Measurements from ENCODE around the gene MSANTD2.

Gene MSANTD2

GRCh38 chr11:124798991-124799347 lies 1.2 kb downstream of the MSANTD2 start:
- Histone ChIP-seq H3K36me3 (ENCODE audit: insufficient read depth, low read length) (no peaks in the 10 kb centered on the region), H3K27ac (ENCODE audit: low read depth, low read length, poor library complexity, severe bottlenecking) (no peak overlapping the region), H3K9me2 (ENCODE audit: low read depth, low read length) (no peaks in the 10 kb centered on the region), H3K79me2 (ENCODE audit: insufficient read depth, low read length) (no peaks in the 10 kb centered on the region), H3K9ac (ENCODE audit: low read length) (peak overlapping the region; percentile 85; the same call in 1 of the 2 replicates), H3K9me3 (ENCODE audit: low read length) (no peaks in the 10 kb centered on the region), H3F3A (ENCODE audit: insufficient read depth, low read length) (no peaks in the 10 kb centered on the region), H3K4me1 (ENCODE audit: insufficient read depth, low read length, severe bottlenecking) (peaks cover 16% of the 10 kb centered on the region), H3K4me3 (ENCODE audit: low read depth, low read length, poor library complexity, severe bottlenecking) (peak overlapping the region; percentile 88), H3K4me2 (ENCODE audit: low read length) (peak overlapping the region; percentile 71), H4K20me1 (ENCODE audit: insufficient read depth, low read length) (no peaks in the 10 kb centered on the region), H2AFZ (ENCODE audit: low read length) (no peak overlapping the region), H3K27me3 (ENCODE audit: insufficient read depth, low read length) (no peaks in the 10 kb centered on the region)
- no peak for TF ChIP-seq CTCF (IDR thresholded peaks at IDR 0.05; ENCODE audit: low read length)
- no peak for TF ChIP-seq EZH2 (IDR thresholded peaks at IDR 0.05; ENCODE audit: borderline replicate concordance, low read length)

- no peak overlapping the region for H2AFZ ChIP-seq (ENCODE audit: low read length)
- TF ChIP-seq EZH2 (IDR thresholded peaks at IDR 0.05; ENCODE audit: borderline replicate concordance, low read length) (no peak), CTCF (IDR thresholded peaks at IDR 0.05; ENCODE audit: low read length) (no peak)
- no peaks in the 10 kb centered on the region for H3F3A ChIP-seq (ENCODE audit: insufficient read depth, low read length)
- H3K36me3 ChIP-seq (ENCODE audit: insufficient read depth, low read length): no peaks in the 10 kb centered on the region
- H3K4me3 ChIP-seq (ENCODE audit: low read depth, low read length, poor library complexity, severe bottlenecking): no peak overlapping the region
- no peaks in the 10 kb centered on the region for H3K79me2 ChIP-seq (ENCODE audit: insufficient read depth, low read length)
- H3K9me2 ChIP-seq (ENCODE audit: low read depth, low read length): no peaks in the 10 kb centered on the region
- H3K4me2 ChIP-seq (ENCODE audit: low read length): no peak overlapping the region
- H3K9me3 ChIP-seq (ENCODE audit: low read length): no peaks in the 10 kb centered on the region
- H3K27me3 ChIP-seq (ENCODE audit: insufficient read depth, low read length): no peaks in the 10 kb centered on the region
- peaks cover 15% of the 10 kb centered on the region for H3K4me1 ChIP-seq (ENCODE audit: insufficient read depth, low read length, severe bottlenecking)
- no peak overlapping the region for H3K27ac ChIP-seq (ENCODE audit: low read depth, low read length, poor library complexity, severe bottlenecking)
- no peak overlapping the region for H3K9ac ChIP-seq (ENCODE audit: low read length)
- H4K20me1 ChIP-seq (ENCODE audit: insufficient read depth, low read length): 0 out of 2 replicates have a peak, but pooled peaks cover 2% of the 10 kb centered on the region
Observed at GRCh38 chr11:124796312-124796711, 3.9 kb downstream of the MSANTD2 start.

- H3K4me3 ChIP-seq (ENCODE audit: low read depth, low read length, poor library complexity, severe bottlenecking): no peak overlapping the region
- no peaks in the 10 kb centered on the region for H3K9me3 ChIP-seq (ENCODE audit: low read length)
- TF ChIP-seq CTCF (IDR thresholded peaks at IDR 0.05; ENCODE audit: low read length) (peak; percentile 56), EZH2 (IDR thresholded peaks at IDR 0.05; ENCODE audit: borderline replicate concordance, low read length) (no peak)
- H2AFZ ChIP-seq (ENCODE audit: low read length): no peak overlapping the region
- peaks cover 1% of the 10 kb centered on the region for H3K4me1 ChIP-seq (ENCODE audit: insufficient read depth, low read length, severe bottlenecking)
- H3K9ac ChIP-seq (ENCODE audit: low read length): no peak overlapping the region
- no peaks in the 10 kb centered on the region for H3K27me3 ChIP-seq (ENCODE audit: insufficient read depth, low read length)
- no peaks in the 10 kb centered on the region for H3F3A ChIP-seq (ENCODE audit: insufficient read depth, low read length)
- no peaks in the 10 kb centered on the region for H3K36me3 ChIP-seq (ENCODE audit: insufficient read depth, low read length)
- 0 out of 2 replicates have a peak, but pooled peaks cover 2% of the 10 kb centered on the region for H4K20me1 ChIP-seq (ENCODE audit: insufficient read depth, low read length)
- no peak overlapping the region for H3K27ac ChIP-seq (ENCODE audit: low read depth, low read length, poor library complexity, severe bottlenecking)
- no peaks in the 10 kb centered on the region for H3K79me2 ChIP-seq (ENCODE audit: insufficient read depth, low read length)
- H3K9me2 ChIP-seq (ENCODE audit: low read depth, low read length): no peaks in the 10 kb centered on the region
- no peak overlapping the region for H3K4me2 ChIP-seq (ENCODE audit: low read length)
Observed at GRCh38 chr11:124793466-124794278, 6.5 kb downstream of the MSANTD2 start.

Data from OCI-LY1 (cell line).